ENCODE measurements around the gene CD6.

DNA sequence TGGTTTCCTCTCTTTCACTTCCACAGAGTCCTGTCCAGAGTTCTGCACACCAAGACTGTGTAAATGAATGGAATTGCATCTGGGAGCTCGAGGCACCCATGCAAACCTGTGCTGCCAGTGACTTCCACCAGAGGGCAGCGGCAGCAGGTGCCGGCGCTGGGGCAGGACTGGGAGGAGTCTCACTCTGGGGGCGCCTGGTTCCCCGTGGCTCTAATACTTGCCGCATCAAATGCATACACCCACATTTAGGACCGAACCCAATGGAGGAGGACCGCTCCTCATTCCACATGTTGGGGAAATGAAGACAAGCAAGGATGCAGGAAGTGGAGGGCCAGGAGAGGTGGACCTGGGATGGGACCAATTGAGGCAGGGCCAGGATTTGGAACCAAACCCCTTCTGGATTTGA is 1.1 kb upstream of the CD6 start:
- no peak for TF ChIP-seq POLR2AphosphoS5 (IDR thresholded peaks at IDR 0.05; ENCODE audit: insufficient read depth, low read depth, low read length)
- TF ChIP-seq, protein P1, sequence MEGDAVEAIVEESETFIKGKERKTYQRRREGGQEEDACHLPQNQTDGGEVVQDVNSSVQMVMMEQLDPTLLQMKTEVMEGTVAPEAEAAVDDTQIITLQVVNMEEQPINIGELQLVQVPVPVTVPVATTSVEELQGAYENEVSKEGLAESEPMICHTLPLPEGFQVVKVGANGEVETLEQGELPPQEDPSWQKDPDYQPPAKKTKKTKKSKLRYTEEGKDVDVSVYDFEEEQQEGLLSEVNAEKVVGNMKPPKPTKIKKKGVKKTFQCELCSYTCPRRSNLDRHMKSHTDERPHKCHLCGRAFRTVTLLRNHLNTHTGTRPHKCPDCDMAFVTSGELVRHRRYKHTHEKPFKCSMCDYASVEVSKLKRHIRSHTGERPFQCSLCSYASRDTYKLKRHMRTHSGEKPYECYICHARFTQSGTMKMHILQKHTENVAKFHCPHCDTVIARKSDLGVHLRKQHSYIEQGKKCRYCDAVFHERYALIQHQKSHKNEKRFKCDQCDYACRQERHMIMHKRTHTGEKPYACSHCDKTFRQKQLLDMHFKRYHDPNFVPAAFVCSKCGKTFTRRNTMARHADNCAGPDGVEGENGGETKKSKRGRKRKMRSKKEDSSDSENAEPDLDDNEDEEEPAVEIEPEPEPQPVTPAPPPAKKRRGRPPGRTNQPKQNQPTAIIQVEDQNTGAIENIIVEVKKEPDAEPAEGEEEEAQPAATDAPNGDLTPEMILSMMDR (IDR thresholded peaks at IDR 0.05; ENCODE audit: extremely low read depth in 1 of 2, insufficient read depth in 1 of 2, low read depth in 1 of 2, low read length in 2 of 2) = peak; percentile 82
- TF ChIP-seq, protein P2, sequence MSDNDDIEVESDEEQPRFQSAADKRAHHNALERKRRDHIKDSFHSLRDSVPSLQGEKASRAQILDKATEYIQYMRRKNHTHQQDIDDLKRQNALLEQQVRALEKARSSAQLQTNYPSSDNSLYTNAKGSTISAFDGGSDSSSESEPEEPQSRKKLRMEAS (IDR thresholded peaks at IDR 0.05; ENCODE audit: insufficient read depth, insufficient read length) = no peak
- no peak for TF ChIP-seq POLR2A (IDR thresholded peaks at IDR 0.05; ENCODE audit: low read depth, low read length)
- no peak for TF ChIP-seq EZH2 (IDR thresholded peaks at IDR 0.05; ENCODE audit: borderline replicate concordance, low read depth, low read length, severe bottlenecking)
- no peak for TF ChIP-seq JUN (IDR thresholded peaks at IDR 0.05; ENCODE audit: borderline replicate concordance, insufficient read depth, insufficient read length, low read depth)
